SK-N-SH (cell line): ENCODE data around the gene TMEM30A. TPM values are rescaled to one million over a fixed set of nuclear protein-coding genes. Genes with fewer than 3 reads are reported as not detected.
A peak's percentile ranks its signal among the peaks of the same experiment; 100 is the strongest.

Source experiments
- CTCF ChIA-PET: fragments of 300-600, 350-600 bp; formaldehyde crosslinking; extraction: SDS; loops from one replicate; lab custom pipeline; 2021; lab: Yijun Ruan, JAX
- POLR2A ChIA-PET: fragments of 350-600 bp; sonication (Branson Sonifier 250); formaldehyde crosslinking; extraction: SDS; loops from one replicate; lab custom pipeline; 2020; ENCODE audit warnings: antibody characterized with exemption, inconsistent platforms; lab: Yijun Ruan, JAX
- DNase-seq: peaks from one replicate; pipeline ENCODE4 v3.0.0; 2012
- H2AFZ ChIP-seq: fragments of 200-600 bp; sonication (generic); 2 replicates; pipeline ENCODE4 v1.8.1; 2016; ENCODE audit warnings: antibody characterized with exemption, mild to moderate bottlenecking, low read depth
- H3F3A ChIP-seq: fragments of 200-600 bp; sonication (generic); replicated peaks from 2 replicates; pipeline ENCODE3; 2016; ENCODE audit warnings: antibody characterized with exemption, mild to moderate bottlenecking; ENCODE audit not compliant: insufficient read depth
- H3K27ac ChIP-seq, 2 experiments: fragments of 200-500 bp in 1 of 2; fragments of 200-600 bp in 1 of 2; sonication (Bioruptor generic) in 1 of 2; sonication (generic), shearing (Covaris generic) in 1 of 2; 2 replicates each; pipeline versions ENCODE4 v1.5.1 to v1.6.1; 2014 to 2016; ENCODE audit warnings: low read depth in 2 of 2, inconsistent platforms in 1 of 2, low read length in 1 of 2, mild to moderate bottlenecking in 1 of 2, mixed read lengths in 1 of 2
- H3K27me3 ChIP-seq: fragments of 200-600 bp; sonication (generic), shearing (Covaris generic); 2 replicates; pipeline ENCODE4 v1.6.1; 2016; ENCODE audit warnings: mixed run types; ENCODE audit not compliant: insufficient read depth
- H3K36me3 ChIP-seq, 2 experiments: fragments of 200-500 bp in 1 of 2; fragments of 200-600 bp in 1 of 2; sonication (Bioruptor generic) in 1 of 2; sonication (generic) in 1 of 2; replicated peaks in 1 of 2; 2 replicates each; pipeline versions ENCODE3 to v1.5.1; 2014 to 2016; ENCODE audit warnings: low read length in 1 of 2, mild to moderate bottlenecking in 1 of 2; ENCODE audit not compliant: insufficient read depth in 2 of 2, control insufficient read depth in 1 of 2
- H3K4me1 ChIP-seq, 2 experiments: fragments of 200-500 bp in 1 of 2; fragments of 200-600 bp in 1 of 2; sonication (Bioruptor generic) in 1 of 2; sonication (generic), shearing (Covaris generic) in 1 of 2; 2 replicates each; pipeline versions ENCODE4 v1.5.1 to v1.6.1; 2014 to 2016; ENCODE audit warnings: low read depth in 1 of 2, low read length in 1 of 2, mixed run types in 1 of 2; ENCODE audit not compliant: insufficient read depth in 2 of 2, control insufficient read depth in 1 of 2
- H3K4me2 ChIP-seq: fragments of 200-600 bp; sonication (generic), shearing (Covaris generic); 2 replicates; pipeline ENCODE4 v1.6.1; 2017; ENCODE audit warnings: mixed run types
- H3K4me3 ChIP-seq, 2 experiments: fragments of 200-500 bp in 1 of 2; fragments of 200-600 bp in 1 of 2; sonication (Bioruptor generic) in 1 of 2; sonication (generic), shearing (Covaris generic) in 1 of 2; 2 replicates each; pipeline versions ENCODE4 v1.5.1 to v1.8.1; 2014 to 2016; ENCODE audit warnings: low read depth in 2 of 2, inconsistent platforms in 1 of 2, low read length in 1 of 2, mild to moderate bottlenecking in 1 of 2, mixed read lengths in 1 of 2, moderate library complexity in 1 of 2
- H3K79me2 ChIP-seq: fragments of 200-600 bp; sonication (generic); 2 replicates; pipeline ENCODE4 v1.8.1; 2017; ENCODE audit warnings: mild to moderate bottlenecking; ENCODE audit not compliant: insufficient read depth
- H3K9ac ChIP-seq: fragments of 200-600 bp; sonication (generic); 2 replicates; pipeline ENCODE4 v1.6.1; 2017; ENCODE audit warnings: mixed run types
- H3K9me2 ChIP-seq: fragments of 200-600 bp; sonication (generic); 2 replicates; pipeline ENCODE4 v1.6.1; 2017; ENCODE audit warnings: mixed run types
- H3K9me3 ChIP-seq: fragments of 200-600 bp; sonication (generic); 2 replicates; pipeline ENCODE4 v1.6.1; 2017; ENCODE audit warnings: mixed run types, mild to moderate bottlenecking, moderate library complexity
- H4K20me1 ChIP-seq: fragments of 200-600 bp; sonication (generic); 2 replicates; pipeline ENCODE4 v1.6.1; 2017; ENCODE audit warnings: mild to moderate bottlenecking, mixed run types; ENCODE audit not compliant: insufficient read depth
- CTCF ChIP-seq: fragments of 200-600 bp; sonication (generic); IDR thresholded peaks from 2 replicates; pipeline ENCODE4 v1.6.1; 2017; ENCODE audit warnings: antibody characterized with exemption, mild to moderate bottlenecking, moderate library complexity
- EZH2phosphoT487 ChIP-seq: fragments of 200-600 bp; sonication (generic); IDR thresholded peaks from 2 replicates; pipeline ENCODE4 v1.6.1; 2017; ENCODE audit warnings: low read depth, mixed run types, mild to moderate bottlenecking, antibody characterized with exemption, moderate library complexity, borderline replicate concordance
- FOXJ3 ChIP-seq: sonication (generic); formaldehyde crosslinking; IDR thresholded peaks from 2 replicates; pipeline ENCODE4 v1.5.1; 2020; ENCODE audit warnings: mild to moderate bottlenecking, missing genetic modification reagents
- MEF2A ChIP-seq: IDR thresholded peaks from 2 replicates; pipeline ENCODE4 v1.4.0; 2012; ENCODE audit warnings: low read depth, borderline replicate concordance
- NRF1 ChIP-seq: IDR thresholded peaks from 2 replicates; pipeline ENCODE4 v1.6.1; 2012; ENCODE audit warnings: low read depth, mild to moderate bottlenecking, low read length
- POLR2AphosphoS5 ChIP-seq: IDR thresholded peaks from 2 replicates; pipeline ENCODE4 v1.6.1; 2012; ENCODE audit warnings: low read depth, low read length
- RCOR1 ChIP-seq: fragments of 150-350 bp; IDR thresholded peaks from 2 replicates; pipeline ENCODE4 v1.6.1; 2017; ENCODE audit warnings: antibody characterized with exemption, low read length
- REST ChIP-seq: IDR thresholded peaks from 2 replicates; pipeline ENCODE4 v1.6.1; 2012; ENCODE audit warnings: mild to moderate bottlenecking, low read depth, low read length, moderate library complexity
- RXRA ChIP-seq: IDR thresholded peaks from 2 replicates; pipeline ENCODE4 v1.4.0; 2012; ENCODE audit warnings: low read depth, mild to moderate bottlenecking, borderline replicate concordance
- YY1 ChIP-seq: IDR thresholded peaks from 2 replicates; pipeline ENCODE4 v1.4.0; 2012; ENCODE audit warnings: low read depth, mild to moderate bottlenecking
- WGBS: methylation state at CpG from one replicate; pipeline ENCODE4 v1.1.6; 2017; ENCODE audit warnings: low lambda C conversion rate; 5-methylcytosine and 5-hydroxymethylcytosine counted together
- polyA plus RNA-seq, 3 experiments: library from polyadenylated mRNA; depleted of rRNA; stranded (reverse); fragments of >200 nt; gene quantifications; 2 replicates each; pipeline ENCODE4 v1.2.3, GENCODE V29; 2012

The TMEM30A gene
- polyA plus RNA-seq, 1 of the 3 experiments (the other 2 are of a cell fraction) = 22.8 TPM

GRCh38 chr6:75205776-75206575, 78.6 kb downstream of the TMEM30A start, which contains the start of gene COL12A1:
TSS of gene COL12A1 (minus strand) at chr6:75206053. CDS start at chr6:75202792, 3,261 bp downstream.
- H3F3A ChIP-seq = peaks cover 3% of the 10 kb centered on the region
- H3K27me3 ChIP-seq = peaks cover 79% of the 10 kb centered on the region
- no peaks in the 10 kb centered on the region for H3K9me2 ChIP-seq
- H3K4me2 ChIP-seq = peak within 1 kb of the TSS; percentile 73
- no peaks in the 10 kb centered on the region for H4K20me1 ChIP-seq
- peaks cover 4% of the 10 kb centered on the region in 2 experiments; a peak in 1 of 4 replicates for H3K4me1 ChIP-seq
- CTCF ChIA-PET = interaction anchor here (0.5 to 9.0 kb wide), 9 partner anchors 12 to 1236 kb away, joined by 3 to 95 read pairs (median 3); no protein-coding TSS in a partner anchor
- no peak within 1 kb of the TSS for H3K27ac ChIP-seq
- no peaks in the 10 kb centered on the region for H3K79me2 ChIP-seq
- H3K9ac ChIP-seq = no peak within 1 kb of the TSS
- POLR2A ChIA-PET = no interaction called here
- no peaks in the 10 kb centered on the region for H3K36me3 ChIP-seq
- no peaks in the 10 kb centered on the region for H3K9me3 ChIP-seq
- 4% methylated on average over 11 of the region's 64 CpGs for WGBS
- peak within 1 kb of the TSS; percentile 15 to 58; a peak in 3 of 4 replicates for H3K4me3 ChIP-seq
- H2AFZ ChIP-seq = peak within 1 kb of the TSS; percentile 30; the same call in 1 of the 2 replicates
- peak; percentile 32 for DNase-seq
- TF ChIP-seq EZH2phosphoT487 (peak; percentile 49; the same call in 1 of the 2 replicates), RCOR1 (no peak), CTCF (no peak)
- TF ChIP-seq, all 33 proteins: peak for 1

- Histone ChIP-seq H3K4me2 (peak overlapping the region; percentile 73), H3K79me2 (no peaks in the 10 kb centered on the region), H3K27ac (no peak overlapping the region), H3F3A (peaks cover 3% of the 10 kb centered on the region), H3K9me3 (no peaks in the 10 kb centered on the region), H3K9me2 (no peaks in the 10 kb centered on the region), H2AFZ (peak overlapping the region; percentile 30; the same call in 1 of the 2 replicates), H3K4me3 (peak overlapping the region in 1 of 2 experiments; percentile 58; a peak in 3 of 4 replicates), H3K27me3 (peaks cover 79% of the 10 kb centered on the region), H3K36me3 (no peaks in the 10 kb centered on the region), H4K20me1 (no peaks in the 10 kb centered on the region), H3K9ac (no peak overlapping the region), H3K4me1 (peaks cover 4% of the 10 kb centered on the region in 2 experiments; a peak in 1 of 4 replicates)
- peak; percentile 24 for DNase-seq
- TF ChIP-seq NRF1 (no peak), POLR2AphosphoS5 (no peak), FOXJ3 (CRISPR knock-in tag) (no peak), REST (no peak), RXRA (no peak), YY1 (no peak), MEF2A (no peak)
- ChIA-PET POLR2A (no interaction called here), CTCF (interaction anchor here (0.5 to 9.0 kb wide), 12 partner anchors 13 to 1529 kb away, joined by 3 to 95 read pairs (median 4); no protein-coding TSS in a partner anchor)
- 5% methylated on average over 36 of the region's 47 CpGs for WGBS
Measured at GRCh38 chr6:75204959-75205775, 79.4 kb downstream of the TMEM30A start.
